Head of caudate nucleus (tissue), 42 donors: Measurements from ENCODE around the gene BCAS4.
"Not testable (repeated sequence)": the region's sequence is repeated elsewhere in the genome, so short reads cannot be mapped to it uniquely, and the experiment has no call there.

ENCODE experiments used
- DNase-seq, 42 donors: peaks; one replicate each; pipeline versions ENCODE4 v3.0.0 to v3.0.0-alpha.2; 2020 to 2021; ENCODE audit warnings: mixed read lengths in 7 of 42
- intact Hi-C: fragments of 100-400 bp; cut with DNase I; formaldehyde crosslinking; loops from one replicate; pipeline ENCODE4 v1.15.0; 2022

The BCAS4 gene

DNA sequence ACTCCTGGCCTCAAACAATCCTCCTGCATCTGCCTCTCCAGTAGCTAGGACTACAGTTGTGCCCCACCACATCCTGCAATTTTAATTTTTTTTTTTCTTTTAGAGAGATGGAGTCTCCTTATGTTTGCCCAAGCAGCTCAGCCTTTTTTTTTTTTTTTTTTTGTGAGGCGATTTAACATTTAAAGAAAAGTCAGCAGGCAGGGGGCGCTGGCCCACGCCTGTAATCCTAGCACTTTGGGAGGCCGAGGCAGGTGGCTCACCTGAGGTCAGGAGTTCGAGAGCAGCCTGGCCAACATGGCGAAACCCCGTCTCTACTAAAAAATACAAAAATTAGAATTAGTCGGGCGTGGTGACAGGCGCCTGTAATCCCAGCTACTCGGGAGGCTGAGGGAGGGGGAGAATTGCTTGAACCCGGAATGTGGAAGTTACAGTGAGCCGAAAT is 1.3 kb upstream of the BCAS4 start:
- peak in 10 of 42 donors; percentile 14 to 52 (median 30) for DNase-seq
- intact Hi-C loops: loop anchor here (2.0 kb wide), 1 partner anchor 137 kb away; the partner anchor contains the start of gene ADNP

DNA sequence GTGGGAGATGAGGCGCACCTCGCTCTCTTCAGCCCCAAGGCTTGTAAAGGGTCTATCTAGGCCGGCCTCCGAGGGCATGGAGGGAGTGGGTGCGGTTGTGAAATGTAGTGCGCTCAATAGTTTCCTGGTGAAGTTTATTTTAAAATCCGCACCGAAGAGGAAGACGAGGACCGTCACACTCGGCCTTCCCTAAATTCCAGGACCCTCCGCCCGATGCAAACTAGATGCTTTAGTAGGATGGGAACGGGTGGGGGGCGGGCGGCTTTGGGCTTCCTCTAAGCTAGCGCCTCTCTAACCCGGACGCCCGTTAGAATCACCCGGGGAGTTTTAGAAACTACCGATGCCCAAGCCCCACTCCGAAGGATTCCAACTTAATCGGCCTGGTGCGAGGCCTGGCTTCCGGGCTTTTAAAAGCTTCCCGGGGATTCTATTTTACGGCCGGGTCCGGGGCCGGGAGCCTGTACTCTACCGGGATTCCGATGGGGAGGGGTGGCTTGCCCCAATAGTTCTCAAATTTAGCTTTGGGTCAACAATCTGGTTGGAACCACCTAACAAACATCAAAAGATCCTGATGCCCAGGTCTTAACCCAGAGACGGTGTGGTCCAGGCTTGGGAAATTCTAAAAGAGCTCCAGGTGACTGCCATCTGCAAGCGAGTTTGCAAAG is 548 bp upstream of the BCAS4 start:
- DNase-seq: peak in 3 of 42 donors; percentile 15 to 41 (median 19)
- intact Hi-C loops: loop anchor here (2.0 kb wide), 1 partner anchor 136 kb away; the partner anchor contains the start of gene ADNP

DNA sequence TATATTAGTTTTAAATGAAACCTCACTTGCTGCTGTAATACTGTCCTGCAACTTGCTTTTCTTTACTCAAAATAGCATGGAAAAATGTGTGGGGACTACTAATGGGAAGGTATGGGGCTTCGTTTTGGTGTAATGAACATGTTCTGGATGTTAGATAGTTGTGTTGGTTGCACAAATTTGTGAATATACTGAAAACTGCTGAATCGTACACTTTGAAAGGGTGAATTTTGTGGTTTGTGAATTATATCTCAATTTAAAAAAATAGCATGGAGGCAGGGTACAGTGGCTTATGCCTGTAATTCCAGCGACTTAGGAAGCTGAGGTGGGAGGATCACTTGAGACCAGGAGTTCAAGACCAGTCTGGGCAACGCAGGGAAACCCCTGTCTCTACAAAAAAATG is 2.3 kb downstream of the BCAS4 start:
- intact Hi-C loops: no loop called here
- no peak for DNase-seq

DNA sequence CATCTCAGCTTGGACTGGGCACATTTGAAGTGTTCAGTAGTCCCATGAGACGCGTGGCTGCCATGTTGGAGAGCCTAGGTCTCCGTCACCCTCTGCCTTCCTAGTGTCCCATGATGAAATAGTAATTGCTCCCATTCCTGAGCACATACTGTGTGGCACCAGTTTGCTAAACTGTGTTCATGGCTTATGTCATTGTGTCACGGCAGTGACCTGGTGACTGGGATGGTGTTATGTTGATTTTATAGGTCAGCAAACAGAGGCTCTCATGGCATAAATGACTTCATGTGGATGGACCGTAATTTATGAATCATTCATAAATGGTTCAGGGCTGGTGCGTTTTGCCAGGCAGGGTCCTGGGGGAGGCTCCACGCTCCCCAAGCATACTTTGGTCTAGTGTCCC is 3.8 kb downstream of the BCAS4 start:
- intact Hi-C loops: no loop called here

DNA sequence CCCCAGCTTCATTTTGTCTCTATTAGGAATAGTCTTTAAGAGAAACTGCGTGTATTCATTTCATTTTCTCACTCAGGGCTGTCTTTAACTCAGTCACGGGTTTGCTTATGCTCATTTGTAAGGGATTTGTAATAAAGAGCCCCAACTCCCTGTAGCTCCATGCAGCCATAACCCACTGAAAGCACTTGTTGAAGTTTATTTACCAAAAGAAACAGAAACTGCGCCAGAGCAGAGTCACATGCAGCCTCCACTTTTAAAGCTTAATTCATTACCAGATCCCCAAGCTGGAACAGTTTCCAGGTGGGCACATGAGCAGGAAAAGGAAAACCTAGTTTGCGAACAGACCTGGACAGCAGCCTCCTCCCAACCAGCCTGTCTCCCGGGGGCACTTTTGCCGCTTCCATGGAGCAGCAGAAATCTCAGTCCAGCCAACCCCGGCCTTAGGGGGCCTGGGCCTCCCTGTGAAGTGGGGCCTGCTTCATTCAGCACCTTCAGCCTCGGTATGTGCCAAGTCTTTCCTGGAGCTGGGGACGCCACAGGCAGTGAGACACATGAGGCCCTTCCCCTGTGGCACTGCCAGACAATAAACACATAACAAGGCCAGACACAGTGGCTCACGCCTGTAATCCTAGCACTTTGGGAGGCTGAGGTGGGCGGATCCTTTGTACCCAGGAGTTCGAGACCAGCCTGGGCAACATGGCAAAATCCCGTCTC is 4.5 kb downstream of the BCAS4 start:
- no peak for DNase-seq
- intact Hi-C loops: no loop called here

More for the DNA sequence above, 3.8 kb downstream of the BCAS4 start:
- DNase-seq: no peak

DNA sequence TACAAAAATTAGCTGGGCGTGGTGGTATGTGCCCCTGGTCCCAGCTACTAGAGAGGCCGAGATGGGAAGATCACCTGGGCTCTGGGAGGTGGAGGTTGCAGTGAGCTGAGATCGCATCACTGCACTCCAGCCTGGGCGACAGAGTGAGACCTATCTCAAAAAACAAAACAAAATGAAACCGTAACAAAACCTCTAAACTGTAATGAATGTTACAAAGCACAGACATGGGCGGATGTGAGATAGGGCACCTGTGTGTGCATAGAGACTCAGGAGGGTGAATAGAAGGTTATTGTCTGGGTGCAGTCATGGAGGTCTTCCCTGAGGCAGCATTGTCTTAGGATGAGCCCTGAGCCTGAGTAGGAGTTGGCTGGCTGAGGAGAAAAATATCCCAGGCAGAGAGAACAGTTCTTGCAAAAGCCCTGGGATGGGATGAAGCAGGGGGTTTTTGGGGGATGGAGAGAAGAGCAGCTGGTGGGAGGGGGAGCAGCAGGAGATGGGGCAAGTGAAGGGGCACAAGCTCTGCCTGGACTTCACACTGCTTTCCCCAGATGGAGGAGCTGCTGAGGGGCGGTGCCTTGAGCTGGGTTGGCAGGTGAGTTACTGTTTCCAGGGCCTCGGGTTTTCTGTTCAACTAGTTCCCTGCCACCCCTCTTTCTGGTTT is 5.2 kb downstream of the BCAS4 start:
- DNase-seq: no peak
- intact Hi-C loops: no loop called here

DNA sequence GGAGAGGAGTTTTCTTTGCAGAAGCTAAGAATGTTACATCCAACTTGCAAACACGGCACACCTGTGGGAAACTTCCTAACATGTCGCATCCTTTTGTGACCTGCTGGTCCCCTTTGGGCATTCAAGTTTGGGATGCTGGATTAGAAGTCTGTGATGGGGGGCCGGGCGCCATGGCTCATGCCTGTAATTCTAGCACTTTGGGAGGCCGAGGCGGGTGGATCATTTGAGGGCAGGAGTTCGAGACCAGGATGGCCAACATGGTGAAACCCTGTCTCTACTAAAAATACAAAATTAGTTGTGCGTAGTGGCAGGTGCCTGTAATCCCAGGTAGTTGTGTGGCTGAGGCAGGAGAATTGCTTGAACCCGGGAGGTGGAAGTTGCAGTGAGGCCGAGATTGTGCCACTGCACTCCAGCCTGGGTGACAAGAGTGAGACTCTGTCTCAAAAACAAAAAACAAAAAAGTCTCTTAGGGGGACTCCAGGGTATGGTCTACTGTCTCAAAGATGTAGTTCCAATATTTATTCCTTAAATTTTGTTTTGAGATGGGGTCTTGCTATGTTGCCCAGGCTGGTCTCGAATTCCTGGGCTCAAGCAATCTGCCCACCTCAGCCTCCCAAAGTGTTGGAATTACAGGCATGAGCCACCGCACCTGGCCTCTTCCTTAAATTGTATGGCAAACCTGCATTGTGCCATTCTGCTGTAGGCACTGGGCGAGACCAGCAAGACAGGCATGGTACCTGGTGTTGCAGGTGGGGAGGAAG is 6.3 kb downstream of the BCAS4 start:
- intact Hi-C loops, DNase-seq: not testable (repeated sequence)

DNA sequence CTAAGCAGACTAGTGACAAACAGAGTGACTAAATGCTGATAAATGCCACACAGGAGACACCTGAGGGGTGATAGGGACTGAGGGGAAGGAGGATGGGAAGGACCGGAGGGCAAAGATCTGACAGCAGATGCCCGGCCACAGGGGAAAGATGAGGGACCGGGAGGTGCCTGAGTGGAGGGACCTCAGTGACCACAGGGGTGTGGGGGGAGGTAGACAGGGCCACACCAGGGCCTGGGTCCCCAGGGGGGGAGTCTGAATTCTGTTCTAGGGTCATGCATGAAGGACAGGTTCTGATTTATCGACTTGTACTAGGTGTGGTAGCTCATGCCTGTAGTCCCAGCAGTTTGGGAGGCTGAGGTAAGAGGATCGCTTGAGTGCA is 6.9 kb downstream of the BCAS4 start:
- no peak for DNase-seq
- intact Hi-C loops: no loop called here

DNA sequence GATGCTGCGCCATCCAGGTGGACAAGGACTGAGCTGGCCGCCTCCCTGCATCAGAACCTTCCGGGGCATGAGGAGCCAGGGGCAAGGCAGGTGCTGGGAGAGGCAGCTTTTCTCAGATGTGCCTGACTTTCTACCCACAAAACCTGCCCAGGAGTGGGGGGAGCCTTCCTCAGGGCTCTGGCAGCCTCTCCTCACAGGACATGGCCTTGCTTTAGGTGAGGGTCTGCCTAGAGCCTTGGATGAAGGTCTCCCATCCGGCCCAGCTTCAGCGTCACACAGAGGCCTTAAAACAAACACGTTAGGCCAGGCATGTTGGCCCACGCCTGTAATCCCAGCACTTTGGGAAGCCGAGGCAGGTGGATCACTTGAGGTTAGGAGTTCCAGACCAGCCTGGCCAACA is 7.4 kb downstream of the BCAS4 start:
- intact Hi-C loops: no loop called here
- DNase-seq: no peak

DNA sequence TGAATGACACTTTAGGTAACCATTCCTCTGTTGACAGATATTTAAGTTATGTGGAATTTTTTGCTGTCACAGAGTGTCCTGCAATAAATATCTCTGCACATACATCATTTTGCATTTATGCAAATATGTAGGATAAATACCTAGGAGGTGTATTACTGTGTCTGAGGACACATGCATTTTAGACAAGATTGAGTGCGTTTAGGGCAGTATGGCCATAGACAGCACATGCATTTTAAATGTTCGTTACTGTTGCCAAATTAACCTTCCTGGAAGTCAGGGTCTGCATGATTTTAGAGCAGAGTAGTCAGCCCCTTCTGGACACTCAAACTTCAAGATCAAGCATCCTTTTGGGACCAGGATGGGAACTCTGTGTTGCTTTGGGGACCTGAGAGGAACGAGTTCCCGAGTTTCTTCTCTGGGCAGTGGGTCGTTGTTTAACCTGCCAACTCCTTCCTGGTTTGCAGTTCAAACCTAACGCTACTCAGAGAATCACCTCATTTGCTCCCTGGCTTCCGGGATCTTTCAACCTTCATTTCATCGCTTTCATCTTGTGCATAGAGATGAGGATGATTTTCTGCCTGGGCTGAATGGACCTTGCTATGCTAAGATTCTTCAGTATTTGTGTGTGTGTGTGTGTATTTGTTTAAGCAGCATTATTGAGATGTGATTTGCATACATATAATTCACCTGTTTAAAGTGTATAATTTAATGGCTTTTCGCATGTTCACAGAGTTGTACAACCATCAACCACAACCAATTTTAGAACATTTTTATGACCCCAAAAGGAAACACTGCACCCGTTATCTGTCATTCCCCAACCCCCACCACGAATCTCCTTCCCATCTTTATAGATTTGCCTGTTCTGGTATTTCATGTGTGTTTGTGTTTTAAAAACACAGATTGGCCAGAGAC is 9.8 kb downstream of the BCAS4 start:
- no peak for DNase-seq
- intact Hi-C loops: no loop called here

DNA sequence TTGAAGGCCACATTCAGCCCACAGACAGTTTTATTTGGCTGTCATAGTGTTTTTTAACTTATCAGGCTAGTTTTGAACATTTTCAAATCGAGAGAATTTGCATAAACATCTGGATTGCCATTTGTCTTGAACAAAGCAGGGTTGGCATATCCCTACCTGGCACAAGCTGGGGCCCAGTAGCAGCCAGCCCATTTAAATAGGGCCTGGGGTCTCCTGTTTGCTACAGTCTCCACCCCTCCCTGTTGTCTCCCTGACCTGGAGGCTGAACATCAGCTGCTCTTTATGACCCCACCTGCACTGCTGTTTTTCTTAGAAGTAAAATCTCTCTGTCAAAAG is 10.5 kb downstream of the BCAS4 start:
- intact Hi-C loops: no loop called here
- DNase-seq: no peak

DNA sequence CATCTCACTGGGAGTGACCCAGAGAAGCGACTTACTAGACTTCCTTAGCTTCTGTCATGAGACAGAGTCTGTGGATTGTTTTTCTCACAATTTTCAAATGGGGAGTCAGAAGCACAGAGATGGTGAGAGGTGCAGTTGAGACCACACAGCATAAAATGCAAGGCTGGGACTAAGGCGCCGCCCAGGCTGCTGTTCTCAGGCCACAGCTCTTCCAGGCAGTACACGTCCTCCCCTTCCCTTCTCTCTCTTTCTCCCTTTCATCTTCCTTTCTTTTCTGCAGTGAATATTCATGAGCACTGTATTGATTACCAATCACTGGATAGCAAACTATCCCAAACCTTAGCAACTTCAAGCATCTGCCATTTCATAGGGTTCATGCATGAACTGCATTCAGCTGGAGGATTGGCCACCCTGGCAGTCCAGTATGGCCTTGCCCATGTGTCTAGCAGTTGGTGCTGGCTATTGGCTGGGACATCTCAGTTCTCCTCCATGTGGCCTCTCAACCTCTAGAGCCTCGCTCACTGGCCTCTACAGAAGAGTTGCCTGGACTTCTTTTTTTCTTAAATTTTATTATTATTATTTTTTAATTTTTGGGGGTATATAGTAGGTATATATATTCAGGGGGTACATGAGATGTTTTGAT is 11.4 kb downstream of the BCAS4 start:
- DNase-seq: no peak
- intact Hi-C loops: no loop called here

DNA sequence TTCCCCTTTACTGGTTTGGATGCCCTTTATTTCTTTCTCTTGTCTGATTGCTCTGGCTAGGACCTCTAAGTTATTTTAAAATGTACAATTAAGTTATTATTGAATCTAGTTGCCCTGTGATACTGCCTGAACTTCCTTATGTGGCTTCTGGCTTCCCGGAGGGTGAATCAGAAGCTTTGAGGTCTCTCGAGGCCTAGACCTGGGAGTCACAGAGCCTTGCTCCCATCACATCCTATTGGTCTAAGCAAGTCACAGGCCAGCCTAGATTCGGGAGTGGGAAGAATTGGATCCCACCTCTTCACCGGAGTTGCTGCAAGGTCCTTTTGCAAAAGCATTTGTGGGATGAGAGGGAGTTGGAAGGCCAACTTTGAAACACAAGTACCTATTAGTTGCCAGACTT is 15.2 kb downstream of the BCAS4 start:
- intact Hi-C loops: no loop called here
- DNase-seq: no peak

DNA sequence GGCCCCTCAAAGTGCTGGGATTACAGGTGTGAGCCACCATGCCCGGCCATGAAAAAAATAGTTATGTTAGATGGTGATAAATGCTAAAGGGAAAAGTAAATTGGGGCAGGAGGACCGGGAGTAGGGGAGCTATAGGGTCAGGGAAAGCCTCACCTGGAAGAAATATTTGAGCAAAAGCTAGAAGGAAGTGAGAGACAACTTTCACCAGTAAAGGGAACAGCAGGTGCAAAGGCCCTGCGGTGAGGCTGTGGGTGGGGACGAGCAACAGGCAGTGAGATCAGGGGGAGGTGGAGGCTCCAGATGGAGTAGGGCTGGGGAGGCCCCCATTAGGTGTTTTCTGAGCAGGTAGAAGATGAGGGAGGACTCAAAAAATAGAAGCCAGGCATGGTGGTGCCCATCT is 16.0 kb downstream of the BCAS4 start:
- no peak for DNase-seq
- intact Hi-C loops: no loop called here

DNA sequence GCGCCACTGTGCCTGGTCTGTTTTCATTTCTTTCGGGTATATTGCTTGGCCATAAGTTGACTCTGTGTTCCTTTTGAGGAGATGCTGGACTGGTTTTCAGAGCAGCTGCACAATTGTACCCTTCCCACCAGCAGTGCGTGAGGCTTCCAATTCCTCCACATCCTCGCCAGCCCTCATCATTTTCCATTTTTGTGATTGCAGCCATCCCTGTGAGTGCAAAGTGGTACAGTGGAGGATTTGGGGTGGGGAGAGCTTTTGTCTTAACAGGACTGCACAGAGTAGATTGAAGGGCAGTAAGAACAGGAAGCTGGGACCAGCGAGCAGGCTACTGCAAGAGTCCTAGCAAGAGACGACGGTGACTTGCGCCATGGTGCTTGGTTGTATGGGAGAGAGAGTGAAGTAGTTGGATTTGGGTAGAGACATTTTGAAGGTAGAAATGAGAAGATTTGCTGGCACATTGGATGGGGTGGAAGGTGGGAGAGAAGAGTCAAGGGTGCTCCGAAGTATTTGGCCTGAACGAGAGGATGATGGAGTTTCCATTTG is 18.3 kb downstream of the BCAS4 start:
- DNase-seq: no peak
- intact Hi-C loops: no loop called here

DNA sequence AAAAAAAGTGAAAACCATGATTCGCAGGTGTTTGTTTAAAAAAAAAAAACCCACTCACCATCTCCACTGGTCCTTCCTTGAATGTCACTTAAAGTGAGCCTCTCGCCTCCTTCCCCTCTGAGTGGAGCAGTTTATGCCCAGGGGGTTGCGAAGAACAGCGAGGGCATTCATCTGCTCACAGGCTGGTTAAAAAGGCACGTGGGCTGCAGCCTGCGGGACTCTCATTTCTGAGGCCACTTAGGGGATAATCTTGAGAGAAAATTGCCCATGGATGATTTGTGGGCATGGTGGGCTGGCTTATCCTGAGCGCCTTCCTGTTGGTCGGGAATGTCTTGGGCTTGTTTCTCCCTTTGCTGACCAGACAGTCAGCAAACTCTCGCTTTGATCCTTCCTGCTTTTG is 18.9 kb downstream of the BCAS4 start:
- intact Hi-C loops: no loop called here
- no peak for DNase-seq

DNA sequence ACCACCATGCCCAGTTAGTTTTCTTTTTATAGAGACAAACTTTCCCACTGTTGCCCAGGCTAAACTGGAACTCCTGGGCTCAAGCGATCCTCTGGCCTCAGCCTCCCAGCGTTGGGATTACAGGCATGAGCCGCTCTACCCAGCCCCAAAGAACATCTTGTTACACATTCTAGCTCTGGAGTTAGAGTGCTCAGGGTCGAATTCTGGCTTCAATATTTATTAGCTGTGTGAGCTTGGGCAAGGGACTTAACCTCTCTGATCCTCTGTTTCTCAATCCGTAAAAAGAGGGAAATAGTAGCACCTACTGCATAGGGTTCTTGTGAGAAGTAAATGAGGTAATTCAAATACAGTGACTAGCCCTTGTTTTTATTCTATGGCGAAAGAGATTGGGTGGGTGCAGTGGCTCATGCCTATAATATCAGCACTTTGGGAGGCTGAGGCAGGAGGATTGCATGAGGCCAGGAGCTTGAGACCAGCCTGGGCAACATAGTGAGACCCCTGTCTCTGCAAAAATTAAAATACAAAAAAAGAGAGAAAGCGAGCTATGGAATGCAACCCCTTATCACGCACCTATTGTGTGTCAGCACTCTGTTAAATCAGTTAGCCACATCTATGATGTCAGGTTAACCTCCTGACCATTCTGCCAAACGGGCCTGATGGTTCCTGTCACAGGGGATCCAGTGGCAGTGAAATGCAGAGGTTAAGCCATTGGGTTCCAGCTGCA is 19.7 kb downstream of the BCAS4 start:
- intact Hi-C loops: no loop called here
- no peak for DNase-seq
